ENCODE data around the gene SSBP4. TPM values are rescaled to one million over a fixed set of nuclear protein-coding genes. Genes with fewer than 3 reads are reported as not detected.
A peak's percentile ranks its signal among the peaks of the same experiment; 100 is the strongest.

SSBP4 gene
- total and polyA plus RNA-seq, 2 experiments from 2014 or later = 44.4 to 52.0 TPM

DNA sequence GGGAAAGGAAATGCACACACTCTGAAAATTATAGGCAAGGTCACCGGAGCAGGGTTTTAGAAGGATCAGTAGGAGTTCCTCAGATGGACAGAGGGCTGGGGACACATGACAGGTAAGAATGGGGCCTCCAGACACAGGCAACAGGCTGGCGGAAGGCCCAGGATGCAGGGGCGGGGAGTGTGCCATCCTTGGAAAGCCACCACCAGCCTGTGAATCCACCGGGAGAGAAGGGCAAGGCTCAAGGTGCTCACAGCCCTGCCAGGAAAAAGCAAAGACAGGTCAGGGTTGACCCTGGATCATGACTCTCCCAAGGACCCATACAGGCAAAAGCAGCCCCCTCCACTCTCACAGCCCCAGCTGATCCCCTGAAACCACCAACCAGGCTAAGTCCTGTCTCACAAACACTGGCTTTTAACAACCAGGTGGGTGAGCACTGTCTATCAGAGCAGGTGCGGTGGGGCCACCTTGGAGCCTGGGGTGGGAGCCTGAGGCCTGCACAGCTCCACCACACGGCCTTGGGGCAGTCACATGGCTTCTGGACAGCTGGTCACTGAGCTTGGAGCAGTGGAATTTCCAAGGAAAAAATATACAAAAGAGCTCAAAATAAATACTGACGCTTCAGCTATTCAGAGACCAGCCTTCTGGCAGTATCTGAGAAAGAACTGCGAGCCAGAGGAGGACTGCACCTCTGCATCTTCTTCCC lies 54.0 kb downstream of the SSBP4 start:
- no peak overlapping the region for H2AFZ ChIP-seq
- peaks cover 27% of the 10 kb centered on the region for H3K4me1 Mint-ChIP-seq
- no peaks in the 10 kb centered on the region; the same call in 2 of the 3 replicates for H3K36me3 Mint-ChIP-seq (ENCODE audit: low read depth)
- H3K27me3 ChIP-seq (ENCODE audit: insufficient read depth) = no peaks in the 10 kb centered on the region
- H3K79me2 ChIP-seq (replicated peaks; ENCODE audit: insufficient read depth) = peaks cover 13% of the 10 kb centered on the region
- H3K4me3 Mint-ChIP-seq = no peak overlapping the region
- peaks cover 29% of the 10 kb centered on the region for H3K27me3 Mint-ChIP-seq (ENCODE audit: insufficient read depth, low read depth, poor library complexity)
- peaks cover 10% of the 10 kb centered on the region; the same call in 1 of the 2 replicates for H4K20me1 ChIP-seq (replicated peaks; ENCODE audit: insufficient read depth)
- no peaks in the 10 kb centered on the region for H3K9me2 ChIP-seq (ENCODE audit: insufficient read depth)
- no peak overlapping the region for H3K4me2 ChIP-seq
- ATAC-seq (no peak), DNase-seq (ENCODE audit: low spot score) (no peak)
- peaks cover 10% of the 10 kb centered on the region for H3F3A ChIP-seq (replicated peaks; ENCODE audit: low read depth)
- H3K4me1 ChIP-seq (ENCODE audit: insufficient read depth) = peaks cover 5% of the 10 kb centered on the region
- H3K27ac Mint-ChIP-seq = 0 out of 2 replicates have a peak overlapping the region, but pooled peaks have one; percentile 48
- no peaks in the 10 kb centered on the region for H3K9me3 Mint-ChIP-seq
- no peak overlapping the region for H3K27ac ChIP-seq (ENCODE audit: low read depth)
- TF ChIP-seq POLR2AphosphoS5 (IDR thresholded peaks at IDR 0.05; ENCODE audit: low read depth) (no peak), STAT1 (IDR thresholded peaks at IDR 0.05; ENCODE audit: unreplicated experiment) (no peak), EZH2phosphoT487 (IDR thresholded peaks at IDR 0.05; ENCODE audit: unreplicated experiment) (no peak)
- TF ChIP-seq, protein P1, sequence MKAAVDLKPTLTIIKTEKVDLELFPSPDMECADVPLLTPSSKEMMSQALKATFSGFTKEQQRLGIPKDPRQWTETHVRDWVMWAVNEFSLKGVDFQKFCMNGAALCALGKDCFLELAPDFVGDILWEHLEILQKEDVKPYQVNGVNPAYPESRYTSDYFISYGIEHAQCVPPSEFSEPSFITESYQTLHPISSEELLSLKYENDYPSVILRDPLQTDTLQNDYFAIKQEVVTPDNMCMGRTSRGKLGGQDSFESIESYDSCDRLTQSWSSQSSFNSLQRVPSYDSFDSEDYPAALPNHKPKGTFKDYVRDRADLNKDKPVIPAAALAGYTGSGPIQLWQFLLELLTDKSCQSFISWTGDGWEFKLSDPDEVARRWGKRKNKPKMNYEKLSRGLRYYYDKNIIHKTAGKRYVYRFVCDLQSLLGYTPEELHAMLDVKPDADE (IDR thresholded peaks at IDR 0.05) = no peak
- TF ChIP-seq, protein P2, sequence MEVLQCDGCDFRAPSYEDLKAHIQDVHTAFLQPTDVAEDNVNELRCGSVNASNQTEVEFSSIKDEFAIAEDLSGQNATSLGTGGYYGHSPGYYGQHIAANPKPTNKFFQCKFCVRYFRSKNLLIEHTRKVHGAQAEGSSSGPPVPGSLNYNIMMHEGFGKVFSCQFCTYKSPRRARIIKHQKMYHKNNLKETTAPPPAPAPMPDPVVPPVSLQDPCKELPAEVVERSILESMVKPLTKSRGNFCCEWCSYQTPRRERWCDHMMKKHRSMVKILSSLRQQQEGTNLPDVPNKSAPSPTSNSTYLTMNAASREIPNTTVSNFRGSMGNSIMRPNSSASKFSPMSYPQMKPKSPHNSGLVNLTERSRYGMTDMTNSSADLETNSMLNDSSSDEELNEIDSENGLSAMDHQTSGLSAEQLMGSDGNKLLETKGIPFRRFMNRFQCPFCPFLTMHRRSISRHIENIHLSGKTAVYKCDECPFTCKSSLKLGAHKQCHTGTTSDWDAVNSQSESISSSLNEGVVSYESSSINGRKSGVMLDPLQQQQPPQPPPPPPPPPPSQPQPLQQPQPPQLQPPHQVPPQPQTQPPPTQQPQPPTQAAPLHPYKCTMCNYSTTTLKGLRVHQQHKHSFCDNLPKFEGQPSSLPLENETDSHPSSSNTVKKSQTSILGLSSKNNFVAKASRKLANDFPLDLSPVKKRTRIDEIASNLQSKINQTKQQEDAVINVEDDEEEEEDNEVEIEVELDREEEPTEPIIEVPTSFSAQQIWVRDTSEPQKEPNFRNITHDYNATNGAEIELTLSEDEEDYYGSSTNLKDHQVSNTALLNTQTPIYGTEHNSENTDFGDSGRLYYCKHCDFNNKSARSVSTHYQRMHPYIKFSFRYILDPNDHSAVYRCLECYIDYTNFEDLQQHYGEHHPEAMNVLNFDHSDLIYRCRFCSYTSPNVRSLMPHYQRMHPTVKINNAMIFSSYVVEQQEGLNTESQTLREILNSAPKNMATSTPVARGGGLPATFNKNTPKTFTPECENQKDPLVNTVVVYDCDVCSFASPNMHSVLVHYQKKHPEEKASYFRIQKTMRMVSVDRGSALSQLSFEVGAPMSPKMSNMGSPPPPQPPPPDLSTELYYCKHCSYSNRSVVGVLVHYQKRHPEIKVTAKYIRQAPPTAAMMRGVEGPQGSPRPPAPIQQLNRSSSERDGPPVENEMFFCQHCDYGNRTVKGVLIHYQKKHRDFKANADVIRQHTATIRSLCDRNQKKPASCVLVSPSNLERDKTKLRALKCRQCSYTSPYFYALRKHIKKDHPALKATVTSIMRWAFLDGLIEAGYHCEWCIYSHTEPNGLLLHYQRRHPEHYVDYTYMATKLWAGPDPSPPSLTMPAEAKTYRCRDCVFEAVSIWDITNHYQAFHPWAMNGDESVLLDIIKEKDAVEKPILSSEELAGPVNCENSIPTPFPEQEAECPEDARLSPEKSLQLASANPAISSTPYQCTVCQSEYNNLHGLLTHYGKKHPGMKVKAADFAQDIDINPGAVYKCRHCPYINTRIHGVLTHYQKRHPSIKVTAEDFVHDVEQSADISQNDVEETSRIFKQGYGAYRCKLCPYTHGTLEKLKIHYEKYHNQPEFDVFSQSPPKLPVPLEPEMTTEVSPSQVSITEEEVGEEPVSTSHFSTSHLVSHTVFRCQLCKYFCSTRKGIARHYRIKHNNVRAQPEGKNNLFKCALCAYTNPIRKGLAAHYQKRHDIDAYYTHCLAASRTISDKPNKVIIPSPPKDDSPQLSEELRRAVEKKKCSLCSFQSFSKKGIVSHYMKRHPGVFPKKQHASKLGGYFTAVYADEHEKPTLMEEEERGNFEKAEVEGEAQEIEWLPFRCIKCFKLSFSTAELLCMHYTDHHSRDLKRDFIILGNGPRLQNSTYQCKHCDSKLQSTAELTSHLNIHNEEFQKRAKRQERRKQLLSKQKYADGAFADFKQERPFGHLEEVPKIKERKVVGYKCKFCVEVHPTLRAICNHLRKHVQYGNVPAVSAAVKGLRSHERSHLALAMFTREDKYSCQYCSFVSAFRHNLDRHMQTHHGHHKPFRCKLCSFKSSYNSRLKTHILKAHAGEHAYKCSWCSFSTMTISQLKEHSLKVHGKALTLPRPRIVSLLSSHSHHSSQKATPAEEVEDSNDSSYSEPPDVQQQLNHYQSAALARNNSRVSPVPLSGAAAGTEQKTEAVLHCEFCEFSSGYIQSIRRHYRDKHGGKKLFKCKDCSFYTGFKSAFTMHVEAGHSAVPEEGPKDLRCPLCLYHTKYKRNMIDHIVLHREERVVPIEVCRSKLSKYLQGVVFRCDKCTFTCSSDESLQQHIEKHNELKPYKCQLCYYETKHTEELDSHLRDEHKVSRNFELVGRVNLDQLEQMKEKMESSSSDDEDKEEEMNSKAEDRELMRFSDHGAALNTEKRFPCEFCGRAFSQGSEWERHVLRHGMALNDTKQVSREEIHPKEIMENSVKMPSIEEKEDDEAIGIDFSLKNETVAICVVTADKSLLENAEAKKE (CRISPR knock-in tag; IDR thresholded peaks at IDR 0.05) = no peak
- TF ChIP-seq, protein P3, sequence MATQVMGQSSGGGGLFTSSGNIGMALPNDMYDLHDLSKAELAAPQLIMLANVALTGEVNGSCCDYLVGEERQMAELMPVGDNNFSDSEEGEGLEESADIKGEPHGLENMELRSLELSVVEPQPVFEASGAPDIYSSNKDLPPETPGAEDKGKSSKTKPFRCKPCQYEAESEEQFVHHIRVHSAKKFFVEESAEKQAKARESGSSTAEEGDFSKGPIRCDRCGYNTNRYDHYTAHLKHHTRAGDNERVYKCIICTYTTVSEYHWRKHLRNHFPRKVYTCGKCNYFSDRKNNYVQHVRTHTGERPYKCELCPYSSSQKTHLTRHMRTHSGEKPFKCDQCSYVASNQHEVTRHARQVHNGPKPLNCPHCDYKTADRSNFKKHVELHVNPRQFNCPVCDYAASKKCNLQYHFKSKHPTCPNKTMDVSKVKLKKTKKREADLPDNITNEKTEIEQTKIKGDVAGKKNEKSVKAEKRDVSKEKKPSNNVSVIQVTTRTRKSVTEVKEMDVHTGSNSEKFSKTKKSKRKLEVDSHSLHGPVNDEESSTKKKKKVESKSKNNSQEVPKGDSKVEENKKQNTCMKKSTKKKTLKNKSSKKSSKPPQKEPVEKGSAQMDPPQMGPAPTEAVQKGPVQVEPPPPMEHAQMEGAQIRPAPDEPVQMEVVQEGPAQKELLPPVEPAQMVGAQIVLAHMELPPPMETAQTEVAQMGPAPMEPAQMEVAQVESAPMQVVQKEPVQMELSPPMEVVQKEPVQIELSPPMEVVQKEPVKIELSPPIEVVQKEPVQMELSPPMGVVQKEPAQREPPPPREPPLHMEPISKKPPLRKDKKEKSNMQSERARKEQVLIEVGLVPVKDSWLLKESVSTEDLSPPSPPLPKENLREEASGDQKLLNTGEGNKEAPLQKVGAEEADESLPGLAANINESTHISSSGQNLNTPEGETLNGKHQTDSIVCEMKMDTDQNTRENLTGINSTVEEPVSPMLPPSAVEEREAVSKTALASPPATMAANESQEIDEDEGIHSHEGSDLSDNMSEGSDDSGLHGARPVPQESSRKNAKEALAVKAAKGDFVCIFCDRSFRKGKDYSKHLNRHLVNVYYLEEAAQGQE (IDR thresholded peaks at IDR 0.05; ENCODE audit: unreplicated experiment) = no peak
- no peaks in the 10 kb centered on the region for H3K36me3 ChIP-seq (ENCODE audit: insufficient read depth)
- H3K4me3 ChIP-seq = no peak overlapping the region
